Measurements from ENCODE around the gene OCEL1.

The OCEL1 gene

GRCh38 chr19:17237747-17238706 is 12.0 kb downstream of the OCEL1 start:
- DNase-seq (ENCODE audit: low read depth, low spot score), result no peak

GRCh38 chr19:17240062-17240752 is 14.2 kb downstream of the OCEL1 start:
- DNase-seq (ENCODE audit: low read depth, low spot score), result no peak

- DNase-seq (ENCODE audit: low read depth, low spot score), result no peak
Observed at GRCh38 chr19:17240826-17241399, 14.9 kb downstream of the OCEL1 start.

- no peak for DNase-seq (ENCODE audit: low read depth, low spot score)
Observed at GRCh38 chr19:17242431-17243208, 16.6 kb downstream of the OCEL1 start.

GRCh38 chr19:17243211-17243829 is 17.3 kb downstream of the OCEL1 start:
- no peak for DNase-seq (ENCODE audit: low read depth, low spot score)

GRCh38 chr19:17243830-17244617 is 18.0 kb downstream of the OCEL1 start:
- DNase-seq (ENCODE audit: low read depth, low spot score), result no peak

- no peak for DNase-seq (ENCODE audit: low read depth, low spot score)
Observed at GRCh38 chr19:17244618-17245534, 18.9 kb downstream of the OCEL1 start.

- no peak for DNase-seq (ENCODE audit: low read depth, low spot score)
Observed at GRCh38 chr19:17245535-17245984, 19.5 kb downstream of the OCEL1 start, which contains the start of gene NR2F6. NR2F6 (minus strand) TSS chr19:17245919; CDS start chr19:17245220, 699 bp downstream.

- no peak for DNase-seq (ENCODE audit: low read depth, low spot score)
Observed at GRCh38 chr19:17246681-17247425, 20.8 kb downstream of the OCEL1 start.

- no peak for DNase-seq (ENCODE audit: low read depth, low spot score)
Observed at GRCh38 chr19:17248011-17248776, 22.2 kb downstream of the OCEL1 start.

GRCh38 chr19:17249887-17250548 is 24.0 kb downstream of the OCEL1 start:
- DNase-seq (ENCODE audit: low read depth, low spot score), result no peak

GRCh38 chr19:17254636-17255035 is 28.6 kb downstream of the OCEL1 start:
- no peak for DNase-seq (ENCODE audit: low read depth, low spot score)

GRCh38 chr19:17255150-17255621 is 29.2 kb downstream of the OCEL1 start:
- no peak for DNase-seq (ENCODE audit: low read depth, low spot score)

GRCh38 chr19:17256130-17256529 is 30.1 kb downstream of the OCEL1 start:
- DNase-seq (ENCODE audit: low read depth, low spot score), result no peak

GRCh38 chr19:17259118-17259780 is 33.2 kb downstream of the OCEL1 start:
- no peak for DNase-seq (ENCODE audit: low read depth, low spot score)

- no peak for DNase-seq (ENCODE audit: low read depth, low spot score)
Observed at GRCh38 chr19:17259934-17260333, 33.9 kb downstream of the OCEL1 start.

Measured in activated naive CD8-positive, alpha-beta T cell treated with anti-CD3 and anti-CD28 coated beads, Interleukin-2, amount 50 U/mL, for 16 hours (primary cell).